IMR-90 (cell line): ENCODE results near the gene PSMD6. TPM values are rescaled to one million over a fixed set of nuclear protein-coding genes. Genes with fewer than 3 reads are reported as not detected.

ENCODE experiments used
- ATAC-seq: fragments of 200-7000 bp; cut with Tn5 transposase; 2 replicates; pipeline ENCODE4 v1.9.1; 2020; ENCODE audit warnings: low read depth, mild to moderate bottlenecking, moderate library complexity
- BruUV-seq: library from RNA; stranded (reverse); fragments of 400-500 nt; replicated peaks from 2 replicates; lab custom pipeline; 2021; lab: Mats Ljungman, UMichigan
- CTCF ChIA-PET: fragments of 300-600 bp; formaldehyde crosslinking; extraction: SDS; loops from one replicate; lab custom pipeline; 2021; ENCODE audit warnings: antibody characterized with exemption; lab: Yijun Ruan, JAX
- POLR2A ChIA-PET: fragments of 300-600 bp; sonication (Branson Sonifier 250); formaldehyde crosslinking; loops from one replicate; lab custom pipeline; 2022; ENCODE audit warnings: antibody characterized with exemption; ENCODE audit not compliant: unreplicated experiment; lab: Charles Lee
- DNase-seq: peaks from one replicate; pipeline ENCODE4 v3.0.0; 2013
- H2AFZ ChIP-seq: replicated peaks from 2 replicates; pipeline ENCODE3; 2013; ENCODE audit warnings: low read length, mild to moderate bottlenecking; ENCODE audit not compliant: poor library complexity
- H2AK5ac ChIP-seq: 2 replicates; pipeline ENCODE4 v1.6.1; 2013; ENCODE audit warnings: low read depth, low read length, inconsistent platforms
- H2AK9ac ChIP-seq: replicated peaks from 2 replicates; pipeline ENCODE3; 2013; ENCODE audit warnings: mild to moderate bottlenecking, low read depth, low read length, moderate library complexity; ENCODE audit not compliant: poor library complexity
- H2BK120ac ChIP-seq: 2 replicates; pipeline ENCODE4 v1.6.1; 2013; ENCODE audit warnings: low read depth, low read length, inconsistent platforms
- H2BK15ac ChIP-seq: 3 replicates; pipeline ENCODE4 v1.6.1; 2013; ENCODE audit warnings: low read depth, low read length, inconsistent platforms
- H2BK20ac ChIP-seq: 2 replicates; pipeline ENCODE4 v1.6.1; 2013; ENCODE audit warnings: low read depth, mild to moderate bottlenecking, inconsistent platforms, low read length, moderate library complexity
- H2BK5ac ChIP-seq: 2 replicates; pipeline ENCODE4 v1.6.1; 2013; ENCODE audit warnings: mild to moderate bottlenecking, low read depth, low read length, inconsistent platforms; ENCODE audit not compliant: poor library complexity, severe bottlenecking
- H3K14ac ChIP-seq: replicated peaks from 2 replicates; pipeline ENCODE4 v1.6.1; 2013; ENCODE audit warnings: low read depth, low read length, inconsistent platforms
- H3K18ac ChIP-seq: 2 replicates; pipeline ENCODE4 v1.6.1; 2013; ENCODE audit warnings: low read depth, low read length, control low read depth
- H3K23ac ChIP-seq: 2 replicates; pipeline ENCODE4 v1.6.1; 2013; ENCODE audit warnings: low read depth, low read length, inconsistent platforms
- H3K27ac ChIP-seq: 2 replicates; pipeline ENCODE4 v1.5.1; 2013; ENCODE audit warnings: mild to moderate bottlenecking, control low read depth, low read length; ENCODE audit not compliant: insufficient read depth
- H3K27me3 ChIP-seq: 2 replicates; pipeline ENCODE4 v1.6.1; 2013; ENCODE audit warnings: low read length; ENCODE audit not compliant: control insufficient read depth, insufficient read depth
- H3K36me3 ChIP-seq: 2 replicates; pipeline ENCODE4 v1.6.1; 2013; ENCODE audit warnings: low read length, mixed read lengths; ENCODE audit not compliant: control insufficient read depth, insufficient read depth
- H3K4ac ChIP-seq: 2 replicates; pipeline ENCODE4 v1.6.1; 2013; ENCODE audit warnings: low read depth, low read length, inconsistent platforms
- H3K4me1 ChIP-seq: 2 replicates; pipeline ENCODE4 v1.6.1; 2013; ENCODE audit warnings: low read length, mixed read lengths; ENCODE audit not compliant: control insufficient read depth, insufficient read depth
- H3K4me2 ChIP-seq: 2 replicates; pipeline ENCODE4 v1.6.1; 2013; ENCODE audit warnings: low read depth, mild to moderate bottlenecking, control low read depth, low read length, moderate library complexity
- H3K4me3 ChIP-seq: 2 replicates; pipeline ENCODE4 v1.5.1; 2013; ENCODE audit warnings: low read depth, mild to moderate bottlenecking, control low read depth, low read length, moderate library complexity; ENCODE audit not compliant: insufficient read depth
- H3K56ac ChIP-seq: 2 replicates; pipeline ENCODE4 v1.6.1; 2013; ENCODE audit warnings: low read length, inconsistent platforms; ENCODE audit not compliant: insufficient read depth; ENCODE audit errors: extremely low read depth
- H3K79me1 ChIP-seq, 2 experiments: 2 replicates each; pipeline ENCODE4 v1.6.1; 2013; ENCODE audit warnings: low read length in 2 of 2, inconsistent platforms in 1 of 2, low read depth in 1 of 2
- H3K9ac ChIP-seq: 2 replicates; pipeline ENCODE4 v1.6.1; 2013; ENCODE audit warnings: low read depth, low read length, control low read depth
- H3K9me1 ChIP-seq: 2 replicates; pipeline ENCODE4 v1.6.1; 2013; ENCODE audit warnings: low read length, inconsistent platforms; ENCODE audit not compliant: insufficient read depth
- H3K9me3 ChIP-seq: 2 replicates; pipeline ENCODE4 v1.6.1; 2013; ENCODE audit warnings: low read length; ENCODE audit not compliant: control insufficient read depth, insufficient read depth
- H4K20me1 ChIP-seq: 2 replicates; pipeline ENCODE4 v1.6.1; 2013; ENCODE audit warnings: low read length, inconsistent platforms; ENCODE audit not compliant: insufficient read depth
- H4K5ac ChIP-seq: 2 replicates; pipeline ENCODE4 v1.6.1; 2013; ENCODE audit warnings: mild to moderate bottlenecking, low read depth, low read length, control low read depth
- H4K8ac ChIP-seq, 2 experiments: 2 replicates each; pipeline ENCODE4 v1.6.1; 2013; ENCODE audit warnings: low read depth in 2 of 2, low read length in 2 of 2, control low read depth in 1 of 2, inconsistent platforms in 1 of 2
- H4K91ac ChIP-seq: 2 replicates; pipeline ENCODE4 v1.6.1; 2013; ENCODE audit warnings: low read depth, low read length, inconsistent platforms; ENCODE audit not compliant: insufficient read depth
- CHD1 ChIP-seq: IDR thresholded peaks from 2 replicates; pipeline ENCODE4 v1.6.1; 2012; ENCODE audit warnings: low read depth, low read length, improper control_type of control experiment
- MXI1 ChIP-seq: IDR thresholded peaks from 2 replicates; pipeline ENCODE4 v1.6.1; 2012; ENCODE audit warnings: low read depth, mild to moderate bottlenecking, low read length, moderate library complexity, borderline replicate concordance
- NFE2L2 ChIP-seq: fragments of 150-350 bp; IDR thresholded peaks from 2 replicates; pipeline ENCODE4 v1.6.1; 2016; ENCODE audit warnings: low read depth, mild to moderate bottlenecking, low read length
- RFX5 ChIP-seq: IDR thresholded peaks from 2 replicates; pipeline ENCODE4 v1.8.0; 2012; ENCODE audit warnings: low read depth, mild to moderate bottlenecking, low read length, moderate library complexity
- SMC3 ChIP-seq: fragments of 150-350 bp; IDR thresholded peaks from 2 replicates; pipeline ENCODE4 v1.6.1; 2016; ENCODE audit warnings: low read depth, mild to moderate bottlenecking, antibody characterized with exemption, low read length, moderate library complexity
- WGBS, 2 experiments: methylation state at CpG; one replicate each; pipeline versions ENCODE4 v1.1.5 to v1.1.7; 2013; ENCODE audit warnings: missing lambda C conversion rate in 2 of 2; ENCODE audit not compliant: insufficient read length in 1 of 2; ENCODE audit errors: extremely low coverage in 2 of 2; 5-methylcytosine and 5-hydroxymethylcytosine counted together
- dilution Hi-C: fragments of 300-500 bp; cut with HindIII; formaldehyde crosslinking; loops from one replicate; pipeline ENCODE4 v1.14.3; 2018; ENCODE audit warnings: low sequenced_read_pairs; ENCODE audit not compliant: unreplicated experiment
- in situ Hi-C: fragments of 300-500 bp; cut with MboI; formaldehyde crosslinking; loops from 3 replicates; pipeline ENCODE4 v1.14.3; 2019; ENCODE audit warnings: low sequenced_read_pairs, inconsistent platforms, mixed read lengths
- intact Hi-C: fragments of 100-400 bp; cut with micrococcal nuclease; formaldehyde crosslinking; loops from 2 replicates; pipeline ENCODE4 v1.10.0; 2022
- polyA plus RNA-seq, 3 experiments: library from polyadenylated mRNA; depleted of rRNA; stranded (reverse); fragments of >200 nt; gene quantifications; 2 replicates each; pipeline ENCODE4 v1.2.3, GENCODE V29; 2012; ENCODE audit warnings: low replicate concordance in 1 of 3
- total RNA-seq: library from RNA; depleted of rRNA; stranded (reverse); fragments of >200 nt; gene quantifications from 2 replicates; pipeline ENCODE4 v1.2.3, GENCODE V29; 2012
- TF ChIP-seq, protein P1 (sequence below): fragments of 150-350 bp; IDR thresholded peaks from 2 replicates; pipeline ENCODE4 v1.6.1; 2017; ENCODE audit warnings: mild to moderate bottlenecking, antibody characterized with exemption, low read length, low read depth

PSMD6 gene
- total and polyA plus RNA-seq, 2 of the 4 experiments (the other 2 are of a cell fraction), result 86.6 to 91.8 TPM

DNA sequence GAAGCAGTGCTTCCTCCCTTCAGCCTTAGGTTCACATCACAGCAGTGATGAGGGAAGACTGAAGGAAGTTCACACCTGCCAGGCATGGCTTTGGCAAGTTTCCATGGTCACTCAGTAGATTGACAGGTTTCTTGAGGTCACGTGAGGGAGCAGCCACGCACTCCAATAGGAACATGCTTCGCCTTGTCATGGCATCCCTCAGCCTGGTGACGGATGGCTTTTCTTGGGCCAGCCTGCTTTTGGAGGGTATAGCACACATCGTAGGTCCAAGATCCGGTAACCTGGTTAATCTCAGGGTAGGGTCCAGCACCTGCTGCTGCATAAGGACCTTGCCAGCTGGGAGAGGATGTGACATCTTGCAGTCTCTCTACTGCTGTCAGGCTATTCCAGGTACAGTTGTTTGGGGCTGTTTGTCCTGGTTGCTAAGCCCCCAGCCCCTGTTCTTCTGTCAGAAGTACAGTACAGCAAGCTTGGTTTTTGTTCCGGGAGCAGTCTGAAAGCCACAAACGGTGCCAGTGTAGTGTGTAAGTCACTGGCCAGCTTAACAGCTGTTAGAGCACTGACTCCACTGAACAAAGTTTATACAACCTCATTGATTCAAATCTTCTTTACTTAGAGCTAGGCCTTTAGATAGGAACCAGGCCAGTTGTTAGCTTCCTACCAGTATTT lies 42.3 kb downstream of the PSMD6 start:
- no peak overlapping the region for H2BK5ac ChIP-seq
- H3K56ac ChIP-seq, result no peak overlapping the region
- H3K9me1 ChIP-seq, result peaks cover 11% of the 10 kb centered on the region
- intact Hi-C loops, result no loop called here
- no peak overlapping the region for H2AK5ac ChIP-seq
- no peak for DNase-seq
- BruUV-seq, result no TSS peak
- H2BK120ac ChIP-seq, result no peak overlapping the region
- H2BK15ac ChIP-seq, result no peak overlapping the region
- no peak overlapping the region for H2AK9ac ChIP-seq
- no peak overlapping the region for H3K9ac ChIP-seq
- H3K4me1 ChIP-seq, result peaks cover 7% of the 10 kb centered on the region
- ChIA-PET POLR2A (no interaction called here), CTCF (no interaction called here)
- no peak overlapping the region for H2BK20ac ChIP-seq
- no peak overlapping the region for H2AFZ ChIP-seq
- no peak overlapping the region for H3K27ac ChIP-seq
- peaks cover 61 to 66% of the 10 kb centered on the region in 2 experiments for H3K79me1 ChIP-seq
- ATAC-seq, result no peak
- H3K4me2 ChIP-seq, result no peak overlapping the region
- no peak overlapping the region for H3K4ac ChIP-seq
- in situ Hi-C loops, result loop anchor here (25.0 kb wide), 1 partner anchor 1369 kb away; no protein-coding TSS in a partner anchor
- no peak overlapping the region for H3K23ac ChIP-seq
- TF ChIP-seq, protein P1, sequence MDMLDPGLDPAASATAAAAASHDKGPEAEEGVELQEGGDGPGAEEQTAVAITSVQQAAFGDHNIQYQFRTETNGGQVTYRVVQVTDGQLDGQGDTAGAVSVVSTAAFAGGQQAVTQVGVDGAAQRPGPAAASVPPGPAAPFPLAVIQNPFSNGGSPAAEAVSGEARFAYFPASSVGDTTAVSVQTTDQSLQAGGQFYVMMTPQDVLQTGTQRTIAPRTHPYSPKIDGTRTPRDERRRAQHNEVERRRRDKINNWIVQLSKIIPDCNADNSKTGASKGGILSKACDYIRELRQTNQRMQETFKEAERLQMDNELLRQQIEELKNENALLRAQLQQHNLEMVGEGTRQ, result no peak
- TF ChIP-seq MXI1 (no peak), CHD1 (no peak), NFE2L2 (no peak), SMC3 (no peak), RFX5 (no peak)
- H4K5ac ChIP-seq, result no peak overlapping the region
- no peak overlapping the region for H3K4me3 ChIP-seq
- no peak overlapping the region for H3K14ac ChIP-seq
- WGBS, 2 experiments, result 83% methylated on average over 1 of the region's 8 CpGs; no CpG with 5 or more reads in 1 of the 2 experiments
- H4K20me1 ChIP-seq, result peaks cover 5% of the 10 kb centered on the region; the same call in 1 of the 2 replicates
- H3K27me3 ChIP-seq, result no peaks in the 10 kb centered on the region
- no peak overlapping the region for H4K91ac ChIP-seq
- H3K9me3 ChIP-seq, result no peaks in the 10 kb centered on the region
- peaks cover 25% of the 10 kb centered on the region for H3K36me3 ChIP-seq
- H3K18ac ChIP-seq, result no peak overlapping the region
- no peak overlapping the region for H4K8ac ChIP-seq
- dilution Hi-C loops, result no loop called here
